Stomach (tissue), 9 donors: ENCODE data around the gene DUSP28. TPM values are rescaled to one million over a fixed set of nuclear protein-coding genes. Genes with fewer than 3 reads are reported as not detected.

Experiments used
- DNase-seq, 2 donors: peaks; one replicate each; pipeline versions ENCODE4 v3.0.0 to v3.0.0-alpha.2; 2013 to 2019
- H3K27ac ChIP-seq, 5 donors: fragments of 200-600 bp in 4 of 5; sonication (generic) in 4 of 5; one replicate each; pipeline ENCODE4 v1.5.1; 2013 to 2019; ENCODE audit warnings: mild to moderate bottlenecking in 1 of 5, moderate library complexity in 1 of 5
- H3K27me3 ChIP-seq, 3 donors: fragments of 200-600 bp; sonication (generic); one replicate each; pipeline ENCODE4 v1.5.1; 2017 to 2019; ENCODE audit warnings: mixed run types in 1 of 3
- H3K36me3 ChIP-seq, 4 donors: fragments of 200-600 bp; sonication (generic); 1 replicate in 3 of 4; 2 replicates in 1 of 4; pipeline ENCODE4 v1.5.1; 2016 to 2019
- H3K4me1 ChIP-seq, 4 donors: fragments of 200-600 bp; sonication (generic); one replicate each; pipeline ENCODE4 v1.5.1; 2016 to 2019
- H3K4me3 ChIP-seq, 4 donors: fragments of 200-600 bp; sonication (generic) in 3 of 4; one replicate each; pipeline ENCODE4 v1.5.1; 2016 to 2019; ENCODE audit warnings: mild to moderate bottlenecking in 1 of 4
- H3K9me3 ChIP-seq, 4 donors: fragments of 200-600 bp; sonication (generic); one replicate each; pipeline ENCODE4 v1.5.1; 2016 to 2019
- CTCF ChIP-seq, 7 experiments: fragments of 450-650 bp in 4 of 7; fragments of 200-600 bp in 3 of 7; sonication (generic) in 3 of 7; IDR thresholded peaks; one replicate each; pipeline ENCODE4 v1.5.1; 2016 to 2019; ENCODE audit warnings: antibody characterized with exemption in 7 of 7, control low read depth in 2 of 7, mild to moderate bottlenecking in 1 of 7
- EP300 ChIP-seq: sonication (generic); formaldehyde crosslinking; IDR thresholded peaks from one replicate; pipeline ENCODE4 v1.6.1; 2017; ENCODE audit warnings: antibody characterized with exemption
- POLR2A ChIP-seq, 4 donors: fragments of 450-650 bp; IDR thresholded peaks; one replicate each; pipeline ENCODE4 v1.6.1; 2016; ENCODE audit warnings: antibody characterized with exemption in 4 of 4, control low read depth in 2 of 4, mild to moderate bottlenecking in 1 of 4, moderate library complexity in 1 of 4
- POLR2AphosphoS5 ChIP-seq, 3 donors: sonication (generic); formaldehyde crosslinking; IDR thresholded peaks; one replicate each; pipeline ENCODE4 v1.6.1; 2016; ENCODE audit warnings: antibody characterized with exemption in 3 of 3
- WGBS, 5 donors: extraction: QIAGEN DNeasy Blood & Tissue Kit in 3 of 5; methylation state at CpG; one replicate each; pipeline versions ENCODE4 v1.1.5 to v1.1.7; 2013 to 2018; 5-methylcytosine and 5-hydroxymethylcytosine counted together
- intact Hi-C: fragments of 100-400 bp; cut with DNase I; formaldehyde crosslinking; loops from one replicate; pipeline ENCODE4 v1.15.1; 2023; ENCODE audit warnings: low total_unique reads
- polyA plus RNA-seq, 3 donors: library from polyadenylated mRNA; stranded (reverse); fragments of 200-250 nt; gene quantifications; one replicate each; pipeline ENCODE4 v1.2.3, GENCODE V29; 2013
- total RNA-seq, 5 donors: library from RNA; depleted of rRNA; stranded (reverse); fragments of >200 nt; gene quantifications; one replicate each; pipeline versions ENCODE4 v1.1.0 to v1.2.3, GENCODE V29; 2014 to 2016
- donor health status: healthy with polysubstance abuse.
- donor health status: Bipolar disorder and iron deficiency.
- donor health status: healthy.

The DUSP28 gene
- total and polyA plus RNA-seq, 8 donors, result 1.3 to 71.5 (median 4.0) TPM

GRCh38 chr2:240553956-240554480 is 6.1 kb upstream of the DUSP28 start:
- Histone ChIP-seq H3K4me3 (no peak overlapping the region), H3K27ac (no peak overlapping the region), H3K36me3 (peaks cover 0 to 40% (median 30%) of the 10 kb centered on the region in 4 donors), H3K4me1 (peaks cover 19 to 24% (median 23%) of the 10 kb centered on the region in 4 donors), H3K27me3 (peaks cover 0 to 9% (median 4%) of the 10 kb centered on the region in 3 donors), H3K9me3 (no peaks in the 10 kb centered on the region)
- 91 to 96% (median 94%) methylated on average over 7 of the region's 7 CpGs for WGBS, 5 donors
- DNase-seq, result no peak
- intact Hi-C loops, result no loop called here
- TF ChIP-seq POLR2AphosphoS5 (IDR thresholded peaks at IDR 0.05) (no peak), CTCF (IDR thresholded peaks at IDR 0.05) (no peak), EP300 (no peak), POLR2A (IDR thresholded peaks at IDR 0.05) (no peak)

- H3K4me3 ChIP-seq, result no peak overlapping the region
These were observed 5.2 kb upstream of the DUSP28 start for GRCh38 chr2:240554767-240555493.

GRCh38 chr2:240555541-240556250 is 4.5 kb upstream of the DUSP28 start:
- H3K36me3 ChIP-seq, result peaks cover 0 to 36% (median 29%) of the 10 kb centered on the region in 4 donors
- H3K4me1 ChIP-seq, result peaks cover 30 to 36% (median 35%) of the 10 kb centered on the region in 4 donors
- H3K4me3 ChIP-seq, result no peak overlapping the region
- no peaks in the 10 kb centered on the region for H3K9me3 ChIP-seq
- no peak overlapping the region for H3K27ac ChIP-seq
- 94 to 97% (median 96%) methylated on average over 9 to 16 of the region's 16 CpGs for WGBS, 5 donors
- peaks cover 0 to 9% (median 4%) of the 10 kb centered on the region in 3 donors for H3K27me3 ChIP-seq
- intact Hi-C loops, result no loop called here
- no peak for TF ChIP-seq POLR2A (IDR thresholded peaks at IDR 0.05)
- TF ChIP-seq POLR2AphosphoS5 (IDR thresholded peaks at IDR 0.05), result no peak
- no peak for TF ChIP-seq CTCF (IDR thresholded peaks at IDR 0.05)
- no peak for TF ChIP-seq EP300
- no peak for DNase-seq

More at GRCh38 chr2:240554767-240555493, 5.2 kb upstream of the DUSP28 start:
- intact Hi-C loops, result no loop called here
- 93 to 98% (median 95%) methylated on average over 12 to 17 of the region's 17 CpGs for WGBS, 5 donors
- H3K27me3 ChIP-seq, result peaks cover 0 to 9% (median 4%) of the 10 kb centered on the region in 3 donors
- TF ChIP-seq POLR2A (IDR thresholded peaks at IDR 0.05) (no peak), EP300 (no peak), CTCF (IDR thresholded peaks at IDR 0.05) (no peak), POLR2AphosphoS5 (IDR thresholded peaks at IDR 0.05) (no peak)
- peaks cover 0 to 40% (median 30%) of the 10 kb centered on the region in 4 donors for H3K36me3 ChIP-seq
- no peak overlapping the region for H3K27ac ChIP-seq
- H3K4me1 ChIP-seq, result peaks cover 28 to 33% (median 32%) of the 10 kb centered on the region in 4 donors
- no peak for DNase-seq
- no peaks in the 10 kb centered on the region for H3K9me3 ChIP-seq

DNA sequence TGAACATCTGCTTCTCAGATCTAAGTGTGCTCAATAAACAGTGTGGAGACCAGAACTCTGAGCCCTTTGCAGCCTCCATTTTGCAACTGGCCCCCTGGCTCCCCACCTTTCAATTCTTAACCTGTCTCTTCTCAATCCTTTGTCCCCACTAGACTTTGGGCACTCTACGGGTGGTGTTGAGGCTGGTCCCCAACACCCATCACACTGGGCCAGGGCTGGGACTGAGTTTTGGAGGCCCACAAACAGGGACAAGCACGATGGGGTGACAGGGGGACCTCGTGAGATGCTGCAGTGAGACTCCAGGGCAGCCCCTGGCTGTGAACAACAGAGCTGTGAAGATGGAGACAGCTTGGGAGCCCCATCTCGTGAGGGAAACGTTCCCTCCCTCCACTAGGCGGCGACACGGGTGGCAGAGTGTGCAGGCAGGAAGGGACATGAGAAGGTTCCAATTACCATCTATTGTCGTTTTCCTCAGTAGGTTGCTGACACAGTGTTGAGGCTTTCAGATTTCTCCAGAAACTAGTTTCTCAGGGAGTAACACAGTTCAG is 3.5 kb upstream of the DUSP28 start:
- intact Hi-C loops, result no loop called here
- Histone ChIP-seq H3K9me3 (no peaks in the 10 kb centered on the region), H3K27me3 (peaks cover 0 to 9% (median 4%) of the 10 kb centered on the region in 3 donors), H3K4me1 (peaks cover 35 to 41% (median 38%) of the 10 kb centered on the region in 4 donors), H3K4me3 (peak overlapping the region in 1 of 4 donors; percentile 62), H3K27ac (no peak overlapping the region), H3K36me3 (peaks cover 0 to 27% (median 22%) of the 10 kb centered on the region in 4 donors)
- DNase-seq, result peak; percentile 53 to 78
- WGBS, 5 donors, result 57 to 68% (median 63%) methylated on average over 9 of the region's 9 CpGs
- no peak for TF ChIP-seq POLR2AphosphoS5 (IDR thresholded peaks at IDR 0.05)
- peak in 2 of 7 experiments; percentile 25 to 37 for TF ChIP-seq CTCF (IDR thresholded peaks at IDR 0.05)
